NOMO-1 (cell line): Measurements from ENCODE around the gene SCIN.
"Not testable (repeated sequence)": the region's sequence is repeated elsewhere in the genome, so short reads cannot be mapped to it uniquely, and the experiment has no call there.

Source experiments
- DNase-seq, 2 experiments: peaks; one replicate each; lab custom pipeline; 2025; ENCODE audit not compliant: unreplicated experiment in 2 of 2; lab: John Stamatoyannopoulos, UW

The SCIN gene

DNA sequence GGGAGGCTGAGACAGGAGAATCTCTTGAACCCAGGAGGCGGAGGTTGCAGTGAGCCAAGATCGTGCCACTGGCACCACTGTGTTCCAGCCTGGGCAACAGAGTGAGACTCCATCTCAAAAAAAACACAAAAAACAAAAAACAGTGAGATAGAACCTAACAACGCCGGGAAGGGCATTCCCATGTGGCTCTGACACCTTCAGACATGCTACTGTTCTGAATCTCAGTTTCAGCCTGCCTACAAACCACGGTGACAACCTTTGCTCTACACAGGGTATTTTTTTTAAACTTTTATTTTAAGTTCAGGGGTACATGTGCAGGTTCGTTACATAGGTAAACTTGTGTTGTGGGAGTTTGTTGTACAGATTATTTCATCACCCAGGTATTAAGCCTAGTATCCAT lies 74.7 kb downstream of the SCIN start:
- DNase-seq: not testable (repeated sequence)

GRCh38 chr7:12646139-12646538 lies 75.6 kb downstream of the SCIN start:
- no peak for DNase-seq

DNA sequence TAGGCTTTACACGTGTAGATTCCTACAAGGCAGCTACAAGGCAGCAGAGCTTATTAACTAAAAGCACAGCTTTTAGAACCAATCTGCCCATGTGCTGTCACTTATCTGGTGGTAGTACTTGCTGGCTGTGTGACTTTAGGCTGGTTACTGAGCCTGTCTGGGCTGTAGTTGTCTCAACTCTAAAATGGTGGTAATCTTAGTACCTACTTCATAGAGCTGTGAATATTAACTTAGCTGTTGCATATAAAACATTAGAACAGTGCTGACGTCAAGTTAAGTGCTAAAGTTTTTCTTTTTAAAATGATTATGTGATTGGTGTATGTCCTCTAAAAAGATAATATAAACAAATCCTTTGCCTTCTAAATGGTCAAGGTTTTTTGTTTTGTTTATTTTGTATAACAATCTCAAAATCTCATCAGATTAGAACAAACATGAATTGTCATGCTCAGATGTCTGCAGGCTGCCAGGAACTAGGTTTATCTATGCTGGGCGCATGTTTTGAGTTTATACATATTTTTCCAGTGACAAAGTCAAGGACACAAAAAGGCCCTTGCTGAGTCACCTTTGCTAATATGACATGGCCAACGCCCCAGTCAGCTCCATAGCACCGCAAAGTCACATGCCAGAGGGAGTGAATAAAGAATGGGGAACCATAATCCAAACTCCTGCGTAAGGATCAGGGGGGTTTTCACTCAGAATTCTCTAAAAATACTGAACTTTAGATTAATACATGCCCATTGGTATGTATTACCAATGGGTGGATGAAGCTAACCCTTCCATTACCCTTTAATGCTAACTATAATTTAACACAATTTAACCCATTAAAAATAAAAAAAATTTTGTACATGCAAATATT lies 77.1 kb downstream of the SCIN start:
- DNase-seq: no peak

DNA sequence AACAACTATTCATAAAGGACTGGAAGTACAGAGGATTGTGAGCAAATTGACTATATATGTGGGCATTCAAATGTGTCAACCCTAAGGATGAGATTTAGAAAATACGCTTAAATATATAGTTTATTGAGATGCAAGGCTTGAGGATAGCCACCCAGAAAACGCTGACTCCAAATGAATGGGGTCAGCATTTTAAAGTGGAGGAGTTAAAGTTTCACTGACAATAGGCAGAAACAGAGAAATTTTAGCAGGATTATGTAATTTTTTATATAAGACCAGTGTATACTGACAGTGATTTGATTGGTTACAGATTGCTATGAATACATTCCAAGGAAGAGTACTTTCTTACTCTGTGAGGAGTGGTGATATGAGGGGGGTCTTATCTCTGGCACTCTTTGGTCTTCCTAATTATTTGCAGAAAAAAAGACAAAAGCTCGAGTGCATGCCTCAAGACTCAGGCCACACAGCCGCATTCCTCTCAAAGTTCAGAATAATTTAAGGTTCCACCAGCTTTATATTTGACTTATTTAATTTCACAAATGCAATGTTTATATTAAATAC lies 78.3 kb downstream of the SCIN start:
- DNase-seq: no peak

GRCh38 chr7:12649348-12649747 lies 78.8 kb downstream of the SCIN start:
- no peak for DNase-seq

GRCh38 chr7:12650080-12650479 lies 79.6 kb downstream of the SCIN start:
- DNase-seq: no peak

DNA sequence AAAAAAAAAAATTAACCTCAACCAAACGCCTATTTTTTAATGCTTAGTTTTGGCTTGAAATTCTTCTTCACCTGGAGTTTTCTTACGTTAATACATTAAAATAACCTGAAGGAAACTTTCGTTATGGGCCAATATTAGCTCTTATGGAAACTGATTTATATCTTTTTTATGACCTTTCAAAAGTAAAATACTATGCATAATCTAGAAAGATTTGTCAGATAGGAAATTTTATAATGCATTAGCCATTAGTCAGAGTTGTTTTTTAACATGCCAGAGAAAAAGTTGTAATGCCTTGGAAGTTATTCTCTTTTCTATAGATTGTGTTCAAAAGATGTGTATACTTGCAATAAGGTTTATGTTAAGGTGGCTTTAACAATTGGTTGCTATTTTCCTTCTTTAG lies 82.6 kb downstream of the SCIN start:
- DNase-seq: no peak

DNA sequence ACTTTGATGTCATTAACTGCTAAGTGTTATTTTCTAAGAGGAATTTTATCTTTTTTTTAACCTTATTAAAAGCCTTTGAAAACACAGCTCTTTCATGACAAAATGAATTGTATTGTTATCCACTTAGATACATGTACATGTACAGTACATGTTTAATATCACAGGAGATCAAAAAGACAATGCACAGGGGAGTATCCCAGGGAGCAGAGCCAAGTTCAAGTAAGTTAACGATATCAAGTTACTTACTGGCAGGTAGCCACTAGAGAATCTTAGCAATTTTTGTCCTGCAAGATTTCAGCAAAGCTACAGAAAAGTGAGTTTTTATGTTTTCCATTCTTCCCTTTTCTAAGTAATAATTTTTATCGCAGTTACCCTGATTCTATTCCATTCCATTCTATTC lies 83.0 kb downstream of the SCIN start:
- DNase-seq: no peak

DNA sequence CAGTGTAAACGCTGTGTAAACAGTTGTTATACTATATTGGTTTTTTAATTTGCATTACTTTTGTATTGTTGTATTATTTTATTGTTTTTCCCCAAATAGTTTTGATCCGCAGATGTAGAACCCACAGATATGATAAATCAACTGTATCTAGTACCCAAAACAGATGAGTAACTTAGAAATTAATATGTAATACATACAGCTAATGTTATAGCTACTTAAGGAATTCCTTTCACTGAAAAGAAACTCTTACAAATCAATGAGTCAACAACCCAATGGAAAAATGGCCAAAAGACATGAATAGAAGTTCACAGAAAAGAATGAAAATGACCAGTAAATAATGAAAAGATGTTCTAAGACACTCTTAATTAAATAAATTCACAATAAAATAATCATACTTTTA lies 84.6 kb downstream of the SCIN start:
- DNase-seq: no peak

DNA sequence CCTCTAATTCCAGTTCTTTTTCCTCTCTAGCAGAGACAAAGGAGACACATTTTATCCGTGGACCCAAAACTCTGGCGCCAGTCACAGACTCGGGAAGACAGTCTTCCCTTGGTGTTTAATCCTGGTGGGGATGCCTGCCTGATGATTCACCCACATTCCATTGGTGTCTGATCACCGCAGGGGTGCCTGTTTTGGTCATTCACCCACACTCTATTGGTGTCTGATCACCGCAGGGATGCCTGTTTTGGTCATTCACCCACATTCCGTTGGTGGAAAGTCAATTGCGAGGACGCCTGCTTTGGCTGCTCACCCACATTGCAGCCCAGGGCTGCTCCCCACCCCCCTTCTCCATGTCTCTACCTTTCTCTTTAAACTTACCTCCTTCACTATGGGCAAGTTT lies 89.9 kb downstream of the SCIN start:
- not testable (repeated sequence) for DNase-seq

DNA sequence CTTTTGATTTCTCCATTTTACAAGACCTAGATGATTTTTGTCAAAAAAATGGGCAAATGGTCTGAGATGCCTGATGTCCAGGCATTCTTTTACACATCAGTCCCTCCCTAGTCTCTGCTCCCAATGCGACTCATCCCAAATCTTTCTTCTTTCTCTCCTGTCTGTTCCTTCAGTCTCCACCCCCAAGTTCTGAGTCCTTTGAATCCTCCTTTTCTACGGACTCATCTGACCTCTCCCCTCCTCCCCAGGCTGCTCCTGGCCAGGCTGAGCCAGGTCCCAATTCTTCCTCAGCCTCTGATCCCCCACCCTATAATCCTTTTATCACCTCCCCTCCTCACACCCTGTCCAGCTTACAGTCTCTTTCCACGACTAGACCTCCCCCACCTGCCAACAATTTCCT lies 90.5 kb downstream of the SCIN start:
- not testable (repeated sequence) for DNase-seq

DNA sequence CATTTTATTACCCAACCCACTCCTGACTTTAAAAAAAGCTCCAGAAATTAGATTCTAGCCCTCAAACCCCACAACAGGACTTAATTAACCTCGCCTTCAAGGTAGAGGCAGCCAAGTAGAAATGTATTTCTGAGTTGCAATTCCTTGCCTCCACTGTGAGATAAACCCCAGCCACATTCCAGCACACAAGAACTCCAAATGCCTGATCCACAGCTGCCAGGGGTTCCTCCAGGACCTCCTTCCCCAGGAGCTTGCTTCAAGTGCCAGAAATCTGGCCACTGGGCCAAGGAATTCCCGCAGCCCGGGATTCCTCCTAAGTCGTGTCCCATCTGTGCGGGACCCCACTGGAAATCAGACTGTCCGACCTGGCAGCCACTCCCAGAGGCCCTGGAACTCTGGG lies 91.1 kb downstream of the SCIN start:
- no peak for DNase-seq

GRCh38 chr7:12670000-12670729 lies 99.6 kb downstream of the SCIN start:
- no peak for DNase-seq

DNA sequence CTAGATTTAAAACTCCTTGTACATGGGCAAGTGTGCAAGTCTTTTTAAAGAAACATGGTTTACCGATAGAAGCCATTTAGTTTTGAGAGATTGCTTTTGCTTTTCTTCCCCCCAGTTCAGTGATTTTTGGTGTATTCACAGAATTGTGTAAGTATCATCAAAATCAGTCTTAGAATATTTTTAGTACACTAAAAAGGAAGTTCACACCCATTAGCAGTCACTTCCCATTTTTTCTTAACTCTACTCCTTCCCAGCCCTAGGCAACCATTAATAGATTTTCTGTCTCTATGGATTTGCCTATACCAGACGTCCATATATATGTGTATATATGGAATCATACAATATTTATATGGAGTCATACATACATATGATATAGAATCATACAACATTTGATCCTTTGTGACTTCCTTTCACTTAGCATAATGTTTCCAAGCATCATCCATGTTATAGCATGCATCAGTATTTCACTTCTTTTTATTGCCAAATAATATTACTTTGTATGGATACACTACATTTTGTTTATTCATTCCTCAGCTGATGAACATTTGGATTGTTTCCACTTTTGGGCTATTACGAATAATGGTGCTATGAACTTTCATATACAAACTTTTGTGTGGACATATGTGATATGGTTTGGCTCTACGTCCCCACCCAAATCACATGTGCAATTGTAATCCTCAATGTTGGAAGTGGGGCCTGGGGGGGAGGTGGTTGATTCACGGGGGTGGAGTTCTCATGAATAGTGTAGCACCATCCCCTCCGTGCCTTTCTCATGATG lies 100.4 kb downstream of the SCIN start:
- DNase-seq: peak; percentile 57 to 82

- DNase-seq: not testable (repeated sequence)
These were observed 102.9 kb downstream of the SCIN start for GRCh38 chr7:12673436-12673835.

GRCh38 chr7:12674053-12674452 lies 103.5 kb downstream of the SCIN start:
- DNase-seq: no peak

DNA sequence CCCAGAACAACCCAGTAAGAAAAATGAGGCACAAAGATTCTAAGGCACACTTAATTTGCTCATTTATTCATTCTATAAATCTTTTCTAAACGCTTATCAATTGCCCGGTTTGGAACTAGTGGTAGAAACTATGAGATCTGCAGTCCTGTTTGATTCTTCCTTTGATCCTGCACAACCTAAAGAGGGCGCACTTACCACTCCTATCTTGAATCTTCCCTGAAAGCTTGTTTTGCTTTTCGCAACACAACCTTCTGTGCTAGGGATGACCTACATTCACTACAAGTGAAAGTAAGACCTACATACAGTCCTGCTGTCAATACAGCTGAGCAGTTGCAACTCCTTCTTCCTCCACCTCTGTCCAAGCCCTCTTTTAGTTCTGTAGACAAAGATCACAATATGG lies 104.3 kb downstream of the SCIN start:
- peak; percentile 50 to 74 for DNase-seq

DNA sequence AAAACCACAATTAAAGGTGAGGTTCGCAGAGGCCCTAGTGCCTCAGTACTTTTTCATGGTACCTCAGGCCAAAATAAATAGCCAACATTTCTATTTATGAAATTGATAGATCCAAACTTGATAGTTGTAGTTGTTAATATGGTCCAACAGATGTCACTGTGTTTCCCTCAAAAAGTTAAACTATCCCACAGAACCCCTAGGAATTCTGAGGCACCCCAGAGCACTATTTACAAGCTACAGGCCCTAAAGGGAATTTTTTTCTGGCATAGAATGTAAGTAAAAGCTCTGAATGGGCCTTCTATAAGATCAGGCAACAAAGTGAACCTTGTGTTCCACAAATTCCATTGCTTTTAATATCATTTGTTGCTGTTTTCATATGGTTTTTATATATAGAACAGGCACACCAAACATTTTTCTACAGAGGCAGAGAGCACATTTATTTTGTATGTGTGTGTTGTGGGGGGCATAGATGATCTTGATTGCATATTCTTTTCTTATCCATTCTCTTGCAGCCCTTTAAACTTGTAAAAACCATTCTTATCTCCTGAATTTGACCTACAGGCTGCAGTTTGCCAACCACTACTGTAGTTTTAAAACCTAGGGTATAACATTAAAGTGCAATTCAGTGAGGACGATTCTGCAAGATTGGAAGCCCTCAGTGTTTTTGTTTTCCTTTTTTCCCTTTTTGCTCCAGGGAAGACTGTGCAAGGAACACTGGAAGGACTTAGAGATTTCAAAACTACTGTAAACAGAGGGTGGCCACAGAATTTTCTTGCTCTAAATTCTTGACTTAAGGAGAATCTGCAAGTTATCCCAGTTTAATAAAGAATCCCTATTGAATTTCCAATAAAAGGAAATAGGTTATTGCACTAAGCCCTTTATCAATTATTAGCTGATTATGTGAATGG lies 113.4 kb downstream of the SCIN start:
- DNase-seq: no peak

GRCh38 chr7:12684733-12685132 lies 114.2 kb downstream of the SCIN start:
- DNase-seq: no peak

DNA sequence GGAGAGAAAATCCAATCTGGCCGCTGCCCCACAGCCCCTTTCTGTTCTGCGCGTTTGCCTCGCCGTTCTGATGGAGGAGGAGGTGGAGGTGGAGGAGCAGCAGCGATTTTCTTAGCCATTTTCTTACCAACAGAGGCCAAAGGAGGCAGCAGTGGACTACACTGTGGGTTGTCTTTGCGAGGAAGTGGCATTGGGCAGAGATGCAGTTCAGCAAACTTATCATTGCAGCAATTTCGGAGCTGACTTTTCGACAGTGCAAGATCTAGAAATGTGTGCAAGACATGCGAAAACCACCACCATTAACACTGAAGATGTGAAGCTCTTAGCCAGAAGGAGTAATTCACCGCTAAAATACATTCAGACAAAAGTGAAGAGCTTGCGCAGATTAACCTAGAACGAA lies 115.0 kb downstream of the SCIN start:
- DNase-seq: peak; percentile 67 to 72
